ENCODE results near the gene GPR89B. TPM values are rescaled to one million over a fixed set of nuclear protein-coding genes. Genes with fewer than 3 reads are reported as not detected.
"Not testable (repeated sequence)": the region's sequence is repeated elsewhere in the genome, so short reads cannot be mapped to it uniquely, and the experiment has no call there.

Gene GPR89B
- total and polyA plus RNA-seq, 8 donors: 14.2 to 28.3 (median 21.9) TPM

- Histone ChIP-seq H3K27me3 (peaks cover 9 to 40% of the 10 kb centered on the region in 2 donors), H3K4me1 (no peaks in the 10 kb centered on the region), H3K27ac (no peak overlapping the region), H3K4me3 (no peak overlapping the region), H3K9me3 (no peaks in the 10 kb centered on the region), H3K36me3 (no peaks in the 10 kb centered on the region)
- DNase-seq (no peak), ATAC-seq (no peak)
- no peak for TF ChIP-seq CTCF (IDR thresholded peaks at IDR 0.05)
- intact Hi-C loops (cut with DNase I): no loop called here
These were observed 82.3 kb downstream of the GPR89B start for GRCh38 chr1:148010527-148010926.

DNA sequence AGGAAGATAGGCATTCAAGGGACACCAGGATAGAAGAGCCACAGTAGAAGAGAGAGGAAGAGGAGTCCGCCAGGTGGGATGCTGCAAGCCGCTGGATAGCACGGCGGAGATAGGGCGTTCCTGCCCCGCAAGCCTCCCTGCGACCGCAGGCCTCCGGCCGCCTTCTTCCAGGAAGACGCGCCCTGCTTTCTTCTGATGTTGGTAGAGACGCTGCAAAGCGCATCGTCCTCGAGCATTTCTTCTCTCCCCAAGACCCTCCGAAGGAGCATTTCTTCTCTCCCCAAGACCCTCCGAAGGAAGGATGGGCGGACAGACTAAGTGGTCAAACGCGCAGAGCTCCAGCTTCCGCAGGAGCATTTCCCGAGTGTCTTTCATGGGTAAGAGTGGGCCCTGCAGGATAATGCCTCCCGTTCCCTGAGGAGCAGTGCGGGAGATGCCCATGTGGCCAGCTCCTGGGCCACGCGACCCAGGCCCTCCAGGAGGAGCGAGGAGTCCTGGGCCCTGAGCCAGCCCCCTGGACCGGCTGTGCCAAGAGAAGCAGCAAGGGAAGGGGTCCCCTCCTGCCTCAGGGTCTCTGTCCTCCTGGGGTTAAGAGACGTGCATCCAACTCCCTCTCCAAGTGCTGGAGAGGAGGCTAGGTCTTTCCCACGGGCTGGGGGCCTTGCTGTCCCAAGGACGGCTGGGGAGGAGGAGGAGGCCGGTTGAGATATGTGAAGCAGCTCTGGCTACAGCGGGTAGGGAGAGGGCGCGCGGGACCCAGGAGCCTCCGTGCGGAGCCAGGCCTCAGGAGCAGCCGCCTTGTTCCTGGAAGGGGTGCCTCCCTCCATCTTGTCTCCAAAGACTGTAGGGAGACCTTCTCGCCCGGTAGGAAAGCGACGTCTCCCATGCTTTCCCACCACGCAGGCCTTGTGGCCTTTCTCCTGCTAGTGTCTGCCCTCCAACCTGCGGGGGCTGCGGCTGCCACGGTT, 85.2 kb downstream of the GPR89B start:
- not testable (repeated sequence) for H3K4me3 ChIP-seq
- peak in 1 of 4 donors; percentile 61 for DNase-seq

DNA sequence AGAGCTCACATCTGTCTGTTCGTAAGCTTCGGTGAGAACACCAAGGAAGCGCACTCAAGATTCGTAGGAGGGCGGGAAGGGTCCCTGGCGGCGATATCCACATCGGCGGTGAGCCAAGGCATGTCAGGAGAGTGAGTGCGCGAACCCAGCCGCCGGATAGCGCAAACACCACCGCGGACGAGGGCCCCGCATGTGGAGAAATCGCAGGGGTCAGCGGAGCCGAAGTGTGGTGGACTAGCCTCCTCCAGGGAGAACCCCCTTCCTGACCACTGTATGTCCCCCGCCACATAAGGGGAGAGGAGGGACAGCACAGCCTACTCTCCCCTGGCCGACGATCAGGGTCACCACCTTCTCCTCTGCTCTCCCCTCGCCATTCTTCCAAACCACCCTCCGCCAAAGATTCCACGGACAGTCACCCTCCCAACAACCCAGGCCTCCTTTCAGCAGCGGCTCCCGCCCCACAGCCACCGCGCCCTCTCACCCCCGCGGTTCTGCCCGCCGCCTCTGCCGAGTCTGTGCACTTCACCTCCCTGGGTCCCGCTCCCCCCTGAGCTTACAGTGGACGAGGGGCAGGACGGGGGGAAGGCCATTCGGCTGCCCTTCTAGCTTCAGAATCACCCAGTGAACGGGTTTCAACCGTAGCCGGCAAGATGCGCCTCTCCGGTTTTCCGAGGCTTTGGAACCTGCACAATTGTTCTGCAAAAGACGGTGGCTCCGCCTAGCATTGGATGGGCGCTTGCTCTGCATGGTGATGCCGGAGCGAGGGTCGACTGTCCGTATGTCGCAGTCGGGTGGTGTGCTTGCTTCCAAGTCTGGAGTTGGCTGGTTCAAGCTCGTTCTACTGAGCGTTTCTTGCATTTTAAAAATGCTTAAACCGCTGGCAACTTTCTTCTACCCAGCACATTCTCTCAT, 86.3 kb downstream of the GPR89B start:
- H3K27me3 ChIP-seq: peaks cover 9 to 44% of the 10 kb centered on the region in 2 donors
- intact Hi-C loops (cut with DNase I); H3K4me3 ChIP-seq; H3K4me1 ChIP-seq; DNase-seq; H3K9me3 ChIP-seq; H3K27ac ChIP-seq; H3K36me3 ChIP-seq: not testable (repeated sequence)
- ATAC-seq: peak; percentile 34

More for the DNA sequence above, 85.2 kb downstream of the GPR89B start:
- H3K9me3 ChIP-seq; H3K36me3 ChIP-seq; intact Hi-C loops (cut with DNase I); H3K27ac ChIP-seq; H3K4me1 ChIP-seq: not testable (repeated sequence)
- H3K27me3 ChIP-seq: peaks cover 9 to 44% of the 10 kb centered on the region in 2 donors
- ATAC-seq: peak; percentile 16

- DNase-seq; H3K27ac ChIP-seq; H3K36me3 ChIP-seq; H3K4me1 ChIP-seq; H3K4me3 ChIP-seq; ATAC-seq; intact Hi-C loops (cut with DNase I); H3K9me3 ChIP-seq; H3K27me3 ChIP-seq: not testable (repeated sequence)
These were observed 96.7 kb downstream of the GPR89B start for GRCh38 chr1:148024918-148025317.

GRCh38 chr1:148027004-148027403, 98.8 kb downstream of the GPR89B start:
- H3K27me3 ChIP-seq; intact Hi-C loops (cut with DNase I); ATAC-seq: not testable (repeated sequence)

GRCh38 chr1:148032247-148032646, 104.0 kb downstream of the GPR89B start:
- H3K4me1 ChIP-seq; DNase-seq; H3K4me3 ChIP-seq; intact Hi-C loops (cut with DNase I); H3K9me3 ChIP-seq; H3K36me3 ChIP-seq; H3K27ac ChIP-seq; ATAC-seq: not testable (repeated sequence)
- H3K27me3 ChIP-seq: peaks cover 0 to 27% of the 10 kb centered on the region in 2 donors

More at GRCh38 chr1:148027004-148027403, 98.8 kb downstream of the GPR89B start:
- not testable (repeated sequence) for H3K4me1 ChIP-seq, DNase-seq, H3K9me3 ChIP-seq, H3K27ac ChIP-seq, H3K36me3 ChIP-seq, H3K4me3 ChIP-seq

- ATAC-seq: peak; percentile 51
- H3K4me3 ChIP-seq; intact Hi-C loops (cut with DNase I); H3K27ac ChIP-seq; H3K36me3 ChIP-seq; H3K4me1 ChIP-seq; H3K9me3 ChIP-seq; DNase-seq: not testable (repeated sequence)
- H3K27me3 ChIP-seq: peaks cover 0 to 31% of the 10 kb centered on the region in 2 donors
These were observed 104.5 kb downstream of the GPR89B start for GRCh38 chr1:148032690-148033089.

DNA sequence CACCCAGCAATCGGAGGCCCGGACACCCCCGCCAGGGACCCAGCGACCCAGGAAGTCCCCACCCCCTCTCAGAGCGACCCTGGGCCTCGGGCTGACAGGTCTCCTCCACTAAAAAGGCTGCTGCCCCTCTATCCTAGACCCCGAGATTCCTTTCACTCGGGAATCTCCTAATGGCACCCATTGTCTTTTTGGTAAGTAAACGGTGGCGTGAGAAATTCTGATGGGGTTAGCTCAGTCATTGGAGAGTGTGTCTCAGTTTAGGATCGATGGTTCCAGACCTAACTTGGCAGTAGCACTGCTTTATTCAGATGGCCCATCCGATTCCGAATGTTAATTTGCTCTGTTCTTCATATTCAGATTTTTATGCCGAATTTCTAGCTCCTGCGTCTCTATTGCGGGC, 104.9 kb downstream of the GPR89B start:
- H3K36me3 ChIP-seq; H3K4me1 ChIP-seq; H3K27ac ChIP-seq; H3K4me3 ChIP-seq; intact Hi-C loops (cut with DNase I); DNase-seq; H3K9me3 ChIP-seq: not testable (repeated sequence)
- peak; percentile 13 for ATAC-seq
- H3K27me3 ChIP-seq: peaks cover 0 to 34% of the 10 kb centered on the region in 2 donors

GRCh38 chr1:148037850-148038461, 109.7 kb downstream of the GPR89B start:
- intact Hi-C loops (cut with DNase I); DNase-seq; H3K27ac ChIP-seq; H3K36me3 ChIP-seq; H3K4me1 ChIP-seq; H3K9me3 ChIP-seq; H3K4me3 ChIP-seq: not testable (repeated sequence)
- peak; percentile 38 for ATAC-seq
- peaks cover 0 to 35% of the 10 kb centered on the region in 2 donors for H3K27me3 ChIP-seq

DNA sequence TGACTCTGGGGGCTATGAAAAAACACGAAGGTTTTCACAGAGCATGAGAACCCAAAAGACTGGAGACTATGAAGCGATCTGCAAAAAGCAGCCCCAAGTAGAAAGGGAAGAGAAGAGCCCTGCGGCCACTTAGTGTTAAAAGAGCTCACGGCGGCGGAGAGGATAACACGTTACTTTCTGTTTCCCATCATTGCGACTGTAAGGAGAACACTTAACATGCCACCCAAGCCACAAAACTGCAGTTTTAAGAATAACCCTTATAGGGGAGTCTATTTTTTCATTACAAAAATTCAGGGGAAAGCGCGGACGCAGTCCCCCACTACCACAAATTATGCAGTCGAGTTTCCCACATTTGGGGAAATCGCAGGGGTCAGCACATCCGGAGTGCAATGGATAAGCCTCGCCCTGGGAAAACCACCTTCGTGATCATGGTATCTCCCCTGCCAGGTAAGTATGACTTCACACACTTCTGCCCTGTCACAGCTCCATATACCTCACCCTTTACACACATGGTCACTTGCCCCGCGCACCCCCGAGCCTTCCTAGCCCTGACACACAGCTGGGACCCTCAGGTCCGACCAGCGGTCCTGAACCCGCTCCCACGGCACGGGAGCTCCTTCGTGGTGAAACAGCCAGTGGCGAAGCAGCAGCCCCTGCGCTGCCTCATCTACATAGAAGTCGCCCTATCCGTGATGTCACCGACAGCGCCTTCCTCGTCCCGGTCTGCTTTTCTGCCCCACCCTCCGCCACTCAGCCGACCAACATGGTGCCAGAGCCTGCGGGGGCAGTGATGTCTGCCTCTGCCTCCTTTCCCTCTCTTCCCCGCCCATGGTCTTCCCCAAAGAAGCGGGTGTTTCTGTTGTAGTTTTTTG, 110.5 kb downstream of the GPR89B start:
- intact Hi-C loops (cut with DNase I); H3K36me3 ChIP-seq; H3K4me1 ChIP-seq; H3K9me3 ChIP-seq: not testable (repeated sequence)
- Histone ChIP-seq H3K4me3 (peak overlapping the region in 1 of 2 donors; percentile 23), H3K27ac (peak overlapping the region in 1 of 2 donors; percentile 69), H3K27me3 (peaks cover 0 to 28% of the 10 kb centered on the region in 2 donors)
- ATAC-seq: peak; percentile 92
- DNase-seq: peak in 3 of 4 donors; percentile 42 to 77 (median 59)
